Stimulated activated CD4-positive, alpha-beta T cell treated with anti-CD3 and anti-CD28 coated beads, Interleukin-2, amount 100 ng/mL, for 48 hours (primary cell): ENCODE measurements around the gene FBXO42.
A peak's percentile ranks its signal among the peaks of the same experiment; 100 is the strongest.
"Not testable (repeated sequence)": the region's sequence is repeated elsewhere in the genome, so short reads cannot be mapped to it uniquely, and the experiment has no call there.

ENCODE experiments used
- DNase-seq, 2 donors: peaks; one replicate each; pipeline ENCODE4 v3.0.0-alpha.2; 2020

Gene FBXO42

DNA sequence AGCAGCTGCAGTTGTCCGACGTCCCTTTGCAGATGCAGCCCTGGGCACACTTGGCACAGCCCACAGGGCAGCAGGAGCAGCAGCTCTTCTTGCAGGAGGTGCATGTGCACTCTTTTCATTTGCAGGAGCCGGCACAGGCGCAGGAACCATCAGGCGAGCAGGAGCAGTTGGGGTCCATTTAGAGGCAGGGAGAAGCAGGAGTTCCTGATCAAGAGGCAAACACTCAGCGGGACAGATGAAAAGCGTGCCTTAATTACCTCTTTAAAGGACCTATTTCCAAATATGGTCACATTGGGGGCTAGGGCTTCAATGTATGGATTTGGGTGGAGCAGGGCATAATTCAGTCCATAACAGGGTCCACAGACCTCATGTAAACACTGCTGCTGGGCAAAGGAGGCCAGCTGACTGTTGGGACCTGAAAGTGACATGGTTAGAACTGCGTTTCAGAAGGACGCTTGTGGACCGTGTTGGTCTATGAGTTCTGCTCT, 111.0 kb downstream of the FBXO42 start:
- no peak for DNase-seq

DNA sequence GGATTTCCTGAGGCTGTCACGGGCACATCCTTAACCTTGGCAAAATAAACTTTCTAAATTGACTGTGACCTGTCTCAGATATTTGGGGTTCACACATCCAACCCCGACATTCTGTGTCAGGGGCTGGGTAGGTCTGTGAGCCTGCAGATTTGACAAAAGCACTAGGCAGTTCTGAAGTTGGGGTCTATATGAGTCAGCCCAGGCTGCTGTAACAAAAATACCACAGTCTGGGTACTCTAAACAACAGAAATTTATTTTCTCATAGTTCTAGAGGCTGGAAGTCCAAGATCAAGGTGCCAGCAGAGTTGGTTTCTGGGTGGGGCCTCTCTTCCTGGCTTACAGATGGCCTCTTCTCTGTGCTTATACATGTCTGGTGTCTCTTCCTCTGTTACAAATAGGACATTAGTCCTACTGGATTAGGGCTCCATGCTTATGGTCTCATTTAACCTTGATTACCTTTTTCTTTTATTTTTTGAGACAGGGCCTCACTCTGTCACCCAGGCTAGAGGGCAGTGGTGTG, 112.2 kb downstream of the FBXO42 start:
- no peak for DNase-seq

DNA sequence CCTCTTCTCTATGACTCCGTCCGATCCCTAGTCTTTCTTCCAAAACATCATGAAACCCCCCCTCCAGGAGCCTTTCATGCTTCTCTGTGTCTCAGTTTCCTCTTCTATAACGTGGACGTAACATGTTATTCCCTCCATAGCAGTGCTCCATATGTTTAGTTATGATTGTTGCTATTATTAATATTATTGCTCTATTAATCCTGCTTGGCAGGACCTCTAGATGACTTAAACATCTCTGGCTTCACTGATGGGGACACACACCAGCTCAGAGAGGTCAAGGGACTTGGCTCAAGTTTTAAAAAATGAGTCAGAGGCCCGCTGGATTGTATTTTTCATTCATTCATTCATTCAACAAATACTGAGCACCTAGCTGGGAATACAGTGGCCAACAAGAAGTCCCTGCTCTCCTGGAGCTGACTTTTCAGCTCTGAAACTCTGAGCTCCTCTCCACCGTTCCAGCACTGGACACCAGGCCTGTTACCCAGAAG, 114.9 kb downstream of the FBXO42 start:
- no peak for DNase-seq

DNA sequence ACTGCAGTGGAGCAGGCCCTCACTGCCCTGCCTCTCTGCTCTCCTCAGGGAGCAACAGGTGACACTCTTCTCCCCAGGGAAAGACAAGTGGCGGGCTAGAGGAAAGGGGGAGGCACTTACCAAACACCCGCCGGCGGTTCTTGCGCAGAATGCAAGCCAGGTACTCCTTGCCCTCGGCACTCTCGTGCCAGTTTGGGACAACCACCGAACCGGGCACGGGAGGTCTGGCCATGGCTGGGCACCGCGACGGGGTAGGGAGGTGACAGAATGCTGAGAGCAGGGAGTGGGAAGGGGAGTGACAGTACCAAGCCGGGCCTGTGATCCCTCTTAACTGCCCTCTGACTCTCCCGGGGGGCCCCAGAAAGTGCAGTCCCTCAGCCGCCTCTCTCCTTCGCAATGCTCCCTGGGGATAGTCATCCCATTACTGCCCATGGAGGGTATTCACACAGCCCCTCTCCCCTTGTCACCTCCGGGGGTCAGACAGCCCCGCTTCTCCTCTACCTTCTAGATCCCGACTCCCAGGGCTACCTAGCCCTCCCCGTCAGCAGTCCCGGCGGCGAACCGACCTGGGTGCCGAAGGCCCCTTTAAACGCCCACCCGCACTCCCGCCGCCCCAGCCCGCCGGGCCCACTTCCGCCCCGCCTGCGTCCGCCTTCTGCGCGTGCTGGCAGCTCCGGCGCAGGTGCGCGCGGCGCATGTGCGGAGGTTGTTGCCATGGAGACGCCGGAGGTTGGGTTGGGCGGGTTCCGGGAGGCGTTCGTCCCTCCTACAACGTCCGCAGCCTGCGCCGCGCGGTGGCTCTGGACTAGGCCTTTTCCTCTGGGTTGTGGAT, 115.6 kb downstream of the FBXO42 start, which contains the start of gene CPLANE2:
CPLANE2 (minus strand) TSS at position 673 of the 832 bp plus-strand sequence; CDS start at position 232, 441 bp downstream.
- DNase-seq, result peak; percentile 92 to 96

DNA sequence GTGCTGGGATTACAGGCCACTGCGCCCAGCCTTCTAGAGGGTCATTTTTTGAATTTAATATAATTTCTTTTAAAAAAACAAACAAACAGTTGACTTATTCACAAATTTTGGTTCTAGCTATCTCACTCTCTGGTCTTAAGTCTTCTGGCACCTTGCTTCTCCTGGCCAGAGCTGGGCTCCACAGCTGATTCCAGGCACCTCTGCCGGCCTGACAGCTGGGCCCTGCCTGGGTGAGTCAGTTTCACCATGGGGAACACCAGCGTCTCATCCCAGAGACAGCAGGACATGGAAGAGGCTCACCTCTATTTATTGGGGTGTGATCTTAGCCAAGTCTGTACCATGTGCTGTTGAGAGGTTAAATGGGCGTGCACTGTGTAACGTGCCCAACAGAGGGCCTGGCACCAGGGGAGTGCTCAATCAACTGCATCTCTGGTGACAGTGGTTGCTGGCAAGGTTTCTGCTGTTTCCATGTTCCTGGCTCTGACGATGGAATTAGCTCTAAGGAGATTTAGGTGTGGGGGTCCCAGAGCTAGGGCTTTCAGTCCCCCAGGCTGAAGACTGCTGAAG, 116.3 kb downstream of the FBXO42 start:
- peak; percentile 19 to 39 for DNase-seq

DNA sequence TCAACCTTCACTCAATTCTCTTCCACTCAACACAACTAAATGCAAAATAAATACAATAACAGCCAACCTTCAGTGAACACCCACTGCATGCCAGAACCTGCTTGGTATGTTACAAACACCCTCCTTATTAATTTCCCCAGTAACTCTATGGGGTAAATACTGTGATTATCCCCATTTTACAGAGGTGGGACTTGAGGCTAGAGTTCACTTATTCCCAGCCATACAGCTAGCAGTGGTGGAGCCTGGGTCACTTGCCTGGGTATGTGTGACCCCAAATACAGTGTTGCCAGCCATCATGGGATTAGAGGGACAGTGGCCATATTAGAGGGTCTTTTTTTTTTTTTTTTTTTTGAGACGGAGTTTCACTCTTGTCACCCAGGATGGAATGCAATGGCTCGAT, 116.9 kb downstream of the FBXO42 start:
- DNase-seq, result no peak

DNA sequence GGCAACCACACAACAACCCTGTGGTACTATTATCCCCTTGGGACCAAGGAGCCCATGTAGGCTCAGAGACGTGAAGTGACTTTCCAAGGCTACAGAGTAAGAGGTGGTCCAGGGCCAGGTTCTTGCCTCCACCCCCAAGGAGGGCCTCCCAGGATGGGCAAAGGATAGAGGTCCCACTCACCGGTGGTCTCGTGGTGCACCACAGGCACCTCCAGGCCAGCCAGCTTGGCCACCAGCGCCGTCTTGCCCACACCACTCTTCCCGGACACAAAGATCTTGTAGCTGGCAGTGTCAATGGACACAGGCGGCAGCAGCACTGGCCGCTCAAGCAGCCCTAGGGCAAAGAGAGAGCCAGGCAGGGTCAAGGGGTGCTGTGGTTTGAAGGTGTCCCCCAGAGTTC, 118.8 kb downstream of the FBXO42 start:
- no peak for DNase-seq

DNA sequence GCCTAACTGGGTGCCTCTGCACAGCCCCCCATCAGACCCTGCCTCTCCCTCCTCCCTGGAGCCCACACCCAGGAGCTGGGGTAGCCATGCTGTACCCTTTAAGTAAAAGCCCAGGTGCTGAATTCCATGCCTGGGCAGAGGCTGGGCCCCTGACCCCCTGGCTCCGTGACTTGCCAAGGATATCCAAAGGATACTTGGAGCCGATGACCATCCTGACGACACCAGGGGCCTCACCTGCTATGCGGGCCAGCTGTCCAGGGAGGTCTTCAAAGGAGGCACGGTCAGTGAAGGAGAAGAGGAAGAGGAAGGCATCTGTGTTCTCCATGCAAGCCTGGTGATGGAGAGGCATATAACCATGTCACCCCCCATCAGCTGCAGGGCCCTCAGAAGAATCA, 120.0 kb downstream of the FBXO42 start:
- no peak for DNase-seq

DNA sequence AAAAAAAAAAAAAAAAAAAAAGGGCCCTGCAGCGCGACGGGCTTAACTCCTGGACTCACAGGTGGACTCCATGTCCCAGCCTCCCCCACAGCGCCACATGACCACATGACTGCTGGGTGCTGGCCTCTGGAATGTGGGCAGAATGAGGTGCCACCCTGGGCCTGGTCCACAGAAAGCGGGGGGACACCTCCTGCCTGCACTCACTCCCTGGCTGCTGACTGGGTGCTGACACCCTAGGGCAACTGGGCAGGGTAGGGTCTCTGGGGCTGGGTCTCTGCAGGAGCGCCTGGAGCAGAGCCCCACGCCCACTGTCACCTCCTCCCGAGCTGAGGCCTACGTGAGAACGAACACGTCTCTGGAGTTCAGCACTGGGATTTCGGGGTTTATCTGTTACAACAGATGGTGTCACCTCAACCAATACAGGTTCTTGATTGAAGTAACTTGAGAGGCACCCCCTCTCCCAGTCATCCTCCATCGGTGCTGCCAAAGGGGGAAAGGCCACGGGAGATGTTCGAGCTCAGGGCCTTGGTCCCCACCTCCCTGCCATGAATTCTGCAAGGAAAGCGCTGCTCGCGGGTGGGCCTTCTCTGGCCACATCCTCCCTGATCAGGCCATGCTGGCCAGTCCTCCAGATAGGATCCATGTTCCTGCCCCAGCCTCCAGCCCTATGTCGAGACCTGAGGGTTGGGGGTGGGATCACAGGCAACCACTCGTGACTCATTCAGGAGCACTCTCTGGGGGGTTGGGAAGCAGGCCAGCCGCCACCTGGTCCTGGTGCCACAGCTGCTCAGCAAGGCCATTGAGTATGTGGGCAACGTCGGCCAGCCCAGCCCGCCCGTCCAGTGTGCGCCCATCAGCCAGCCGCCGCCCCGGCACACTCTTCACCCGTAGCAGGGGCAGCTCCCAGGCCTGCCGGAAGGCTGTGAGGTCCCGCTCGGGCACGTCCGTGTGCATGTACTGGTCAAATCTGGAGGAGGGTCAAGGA, 120.7 kb downstream of the FBXO42 start:
- DNase-seq, result no peak

DNA sequence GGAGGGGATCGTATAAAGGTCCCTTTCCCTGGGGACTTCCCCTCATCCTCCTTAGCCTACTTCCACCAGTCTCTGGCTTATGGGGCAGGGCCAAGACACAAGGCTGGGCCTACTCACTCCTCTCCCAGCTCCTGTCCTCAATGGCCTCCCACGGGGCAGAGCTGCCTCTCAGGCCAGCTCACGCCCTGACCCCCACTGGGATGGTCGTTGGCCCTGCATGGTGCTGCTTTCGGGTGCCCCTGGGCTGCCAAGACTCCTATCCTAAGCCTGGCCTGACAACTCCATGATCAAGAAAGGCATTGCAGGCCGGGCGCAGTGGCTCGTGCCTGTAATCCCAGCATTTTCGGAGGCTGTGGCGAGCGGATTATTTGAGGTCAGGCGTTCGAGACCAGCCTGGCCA, 121.5 kb downstream of the FBXO42 start:
- DNase-seq, result no peak

DNA sequence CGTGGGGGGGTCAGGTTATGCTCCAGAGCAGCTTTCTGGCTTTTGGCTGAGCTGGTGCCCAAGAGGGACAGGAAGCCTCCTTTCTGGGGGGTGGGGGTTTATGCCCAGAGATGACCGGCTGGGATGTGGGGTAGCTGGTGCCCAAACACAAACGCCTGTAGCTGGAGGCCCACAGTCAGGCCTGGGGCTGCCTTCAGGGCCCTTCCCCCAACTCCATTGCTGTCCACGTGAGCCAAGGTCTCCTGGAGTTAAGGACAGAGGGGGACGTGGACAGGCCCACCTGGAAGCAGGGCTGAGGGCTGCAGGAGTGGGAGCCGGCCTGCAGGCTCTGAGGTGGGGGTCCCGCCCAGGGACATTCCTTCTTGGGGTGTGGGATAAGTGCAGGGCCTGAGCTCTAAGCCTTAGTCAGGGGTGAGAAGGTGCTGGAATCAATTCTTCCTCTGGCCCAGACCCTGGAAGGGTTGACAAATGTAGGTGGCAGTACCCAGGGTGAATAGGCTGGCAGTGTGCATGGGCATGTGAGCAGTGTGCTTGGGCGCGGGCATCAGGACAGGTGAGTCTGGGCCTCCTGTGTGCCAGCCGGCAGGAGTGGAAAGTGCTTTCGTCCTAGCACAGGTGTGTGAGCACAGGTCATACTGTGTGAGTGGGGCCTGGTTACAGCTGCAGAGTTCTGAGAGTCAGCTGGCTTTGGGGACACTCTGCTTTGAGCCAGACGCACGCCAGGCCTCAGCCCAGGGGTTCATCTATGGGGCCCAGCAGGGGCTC, 122.1 kb downstream of the FBXO42 start:
- no peak for DNase-seq

DNA sequence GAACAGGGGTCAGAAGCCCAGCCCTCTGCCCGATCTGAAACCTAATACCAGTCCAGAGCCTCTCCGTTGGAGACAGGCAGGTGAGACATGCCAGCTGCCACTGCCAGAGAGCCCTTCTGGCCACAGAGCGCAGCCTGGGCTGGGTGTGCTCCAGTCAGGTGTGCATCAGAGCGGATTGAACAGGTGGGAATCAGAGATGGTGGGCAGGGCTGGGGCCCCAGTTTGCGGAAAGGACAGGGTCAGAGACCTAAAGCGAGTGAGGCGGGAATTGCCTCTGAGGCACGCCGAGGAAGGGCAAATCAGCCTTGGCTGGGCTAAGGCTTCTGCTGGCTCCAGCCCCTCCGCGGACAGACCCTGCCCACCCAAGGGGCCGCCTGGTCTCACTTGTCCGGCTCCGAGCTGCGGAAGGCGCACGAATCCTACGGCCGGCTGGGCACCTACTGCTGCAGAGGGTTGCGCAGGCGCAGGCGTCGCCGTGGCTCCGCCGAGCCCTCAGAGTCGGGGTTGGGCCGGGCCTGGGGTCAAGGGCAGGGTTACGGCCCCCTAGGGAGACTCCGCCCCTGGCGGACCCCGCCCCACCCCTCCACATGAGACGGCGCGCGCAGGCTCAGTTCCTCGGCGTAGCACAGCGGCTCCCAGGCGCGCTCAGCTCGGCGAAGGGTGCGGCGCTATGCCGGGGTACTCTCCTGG, 125.6 kb downstream of the FBXO42 start:
- DNase-seq, result no peak

DNA sequence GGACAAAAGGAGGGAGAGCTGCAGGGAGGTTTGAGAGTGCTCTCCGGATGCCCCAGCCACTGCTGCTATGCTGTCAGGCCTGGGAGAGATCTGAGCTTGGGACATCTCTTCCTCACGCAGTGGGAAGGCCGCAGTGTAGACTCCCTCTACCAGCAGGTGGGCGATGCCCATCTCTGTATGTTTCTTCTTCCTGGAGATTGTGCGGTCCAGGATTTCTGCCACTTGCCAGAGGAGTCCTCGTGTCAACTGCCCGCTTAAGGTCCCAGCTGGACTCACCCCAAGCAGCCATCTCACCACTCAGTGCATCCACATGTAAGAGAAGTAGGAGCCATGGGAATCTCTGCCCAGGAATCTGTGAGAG, 126.2 kb downstream of the FBXO42 start:
- no peak for DNase-seq

DNA sequence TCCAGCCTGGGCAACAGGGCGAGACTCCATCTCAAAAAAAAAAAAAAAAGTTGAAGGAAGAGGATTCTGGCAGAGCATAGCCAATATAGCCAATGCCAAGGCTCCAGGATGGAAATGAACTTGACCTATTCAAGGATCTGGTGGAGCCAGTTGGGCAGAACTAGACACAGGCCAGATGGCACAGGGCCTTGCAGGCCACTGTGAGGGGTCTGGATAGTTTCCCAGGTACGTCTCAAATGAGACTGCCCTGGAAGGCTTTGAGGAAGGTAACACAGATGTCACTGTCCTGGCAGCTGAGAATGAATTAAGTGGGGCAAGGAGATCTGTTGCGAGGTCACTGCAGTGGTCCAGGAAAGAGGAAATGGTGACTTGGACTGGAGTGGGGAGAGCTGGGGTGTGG, 127.8 kb downstream of the FBXO42 start:
- no peak for DNase-seq

DNA sequence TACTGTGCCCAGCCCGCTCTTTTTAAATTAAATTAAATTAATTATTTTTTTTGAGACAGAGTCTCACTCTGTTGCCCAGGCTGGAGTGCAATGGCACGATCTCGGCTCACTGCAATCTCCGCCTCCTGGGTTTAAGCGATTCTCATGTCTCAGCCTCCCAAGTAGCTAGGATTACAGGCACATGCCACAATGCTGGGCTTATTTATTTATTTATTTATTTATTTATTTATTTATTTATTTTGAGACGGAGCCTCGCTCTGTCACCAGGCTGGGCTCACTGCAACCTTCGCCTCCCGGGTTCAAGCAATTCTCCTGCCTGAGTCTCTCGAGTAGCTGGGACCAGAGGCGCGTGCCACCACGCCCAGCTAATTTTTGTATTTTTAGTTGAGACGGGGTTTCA, 129.6 kb downstream of the FBXO42 start:
- not testable (repeated sequence) for DNase-seq

DNA sequence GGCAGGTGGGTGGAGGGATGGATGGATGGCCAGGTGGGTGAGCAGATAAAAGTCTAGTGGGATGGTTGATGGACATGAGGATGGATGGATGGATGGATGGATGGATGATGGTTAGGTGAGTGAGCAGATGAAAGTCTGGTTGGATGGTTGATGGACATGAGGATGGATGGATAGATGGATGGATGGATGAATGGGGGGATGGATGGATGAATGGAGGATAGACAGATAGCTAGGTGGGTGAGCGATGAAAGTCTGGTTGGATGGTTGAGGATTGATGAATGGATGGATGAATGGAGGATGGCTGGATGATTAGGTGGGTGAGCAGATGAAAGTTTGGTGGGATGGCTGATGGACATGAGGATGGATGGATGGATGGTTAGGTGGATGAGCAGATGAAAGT, 130.8 kb downstream of the FBXO42 start:
- no peak for DNase-seq

DNA sequence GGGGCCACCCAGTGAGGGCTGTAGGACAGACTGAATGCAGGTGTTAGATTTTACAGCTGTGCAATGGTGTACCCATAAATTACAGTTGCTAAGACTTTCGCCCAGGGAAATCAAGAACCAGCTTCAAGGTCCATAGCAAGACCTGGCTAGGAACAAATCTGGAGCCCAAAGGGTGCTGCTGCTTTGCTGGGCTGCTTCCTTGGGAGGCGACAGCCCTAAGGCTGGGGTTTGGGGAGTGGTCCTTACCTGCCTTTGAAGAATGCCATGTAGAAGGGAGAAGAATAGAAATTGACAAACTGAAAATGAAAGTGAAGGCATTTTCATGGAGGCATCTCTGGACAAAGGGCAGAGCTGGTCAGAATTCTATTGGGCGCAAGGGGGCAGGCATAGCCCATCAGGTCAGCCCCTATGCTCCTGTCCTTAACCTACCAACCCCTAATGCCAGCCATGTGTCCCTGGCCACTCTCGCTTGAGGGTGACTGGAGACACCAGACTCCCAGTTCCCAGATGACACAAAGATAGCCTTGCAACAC, 132.2 kb downstream of the FBXO42 start:
- no peak for DNase-seq

DNA sequence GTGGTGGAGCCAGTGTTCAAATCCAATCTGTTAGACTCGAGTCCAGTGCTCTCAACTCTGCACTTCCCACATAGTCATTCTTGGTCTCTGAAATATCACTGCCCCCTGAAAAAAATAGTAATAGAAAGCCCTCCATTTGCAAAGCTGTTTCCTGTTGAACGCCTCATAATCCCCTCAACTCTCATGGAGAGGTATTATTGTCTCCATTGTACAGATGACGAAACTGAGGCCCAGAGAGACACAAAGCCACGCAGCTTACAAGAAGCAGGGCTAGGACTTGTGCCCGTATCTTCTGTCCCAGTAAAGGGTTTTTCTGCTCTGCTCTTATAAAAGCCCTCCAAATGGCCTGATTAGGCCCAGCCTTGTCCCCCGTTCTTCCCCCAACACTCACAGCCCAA, 133.6 kb downstream of the FBXO42 start:
- DNase-seq, result no peak

DNA sequence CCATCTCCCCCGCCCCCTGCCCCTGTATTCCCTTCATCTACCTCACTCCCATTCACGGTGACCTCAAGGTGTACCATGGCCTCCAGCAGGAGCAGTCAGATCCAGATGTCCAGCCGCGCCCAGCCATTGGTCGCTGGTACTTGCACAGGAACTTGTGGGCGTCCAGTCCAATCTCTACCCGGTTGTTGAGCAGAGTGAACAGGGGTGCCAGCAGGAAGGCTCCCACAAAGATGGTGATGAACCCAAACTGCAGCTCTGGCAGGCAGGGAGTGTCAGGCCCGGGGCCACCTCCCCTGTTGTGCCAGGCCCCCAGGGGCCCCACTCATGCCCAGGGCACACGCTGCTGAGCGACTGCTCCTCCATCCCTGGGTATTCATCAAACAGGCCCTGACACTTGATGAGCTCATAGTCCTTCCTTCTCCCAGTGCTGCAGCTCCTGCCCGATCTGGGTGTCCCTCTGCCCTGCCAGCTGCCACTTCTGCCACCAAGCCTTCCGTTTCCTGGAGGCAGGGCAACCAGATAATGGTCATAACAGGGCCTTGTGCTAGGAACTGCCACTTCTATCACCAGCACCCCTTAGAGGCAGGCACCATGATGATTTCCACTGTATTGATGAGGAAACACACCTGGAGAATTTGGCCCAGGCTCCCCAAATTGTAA, 134.1 kb downstream of the FBXO42 start:
- no peak for DNase-seq

DNA sequence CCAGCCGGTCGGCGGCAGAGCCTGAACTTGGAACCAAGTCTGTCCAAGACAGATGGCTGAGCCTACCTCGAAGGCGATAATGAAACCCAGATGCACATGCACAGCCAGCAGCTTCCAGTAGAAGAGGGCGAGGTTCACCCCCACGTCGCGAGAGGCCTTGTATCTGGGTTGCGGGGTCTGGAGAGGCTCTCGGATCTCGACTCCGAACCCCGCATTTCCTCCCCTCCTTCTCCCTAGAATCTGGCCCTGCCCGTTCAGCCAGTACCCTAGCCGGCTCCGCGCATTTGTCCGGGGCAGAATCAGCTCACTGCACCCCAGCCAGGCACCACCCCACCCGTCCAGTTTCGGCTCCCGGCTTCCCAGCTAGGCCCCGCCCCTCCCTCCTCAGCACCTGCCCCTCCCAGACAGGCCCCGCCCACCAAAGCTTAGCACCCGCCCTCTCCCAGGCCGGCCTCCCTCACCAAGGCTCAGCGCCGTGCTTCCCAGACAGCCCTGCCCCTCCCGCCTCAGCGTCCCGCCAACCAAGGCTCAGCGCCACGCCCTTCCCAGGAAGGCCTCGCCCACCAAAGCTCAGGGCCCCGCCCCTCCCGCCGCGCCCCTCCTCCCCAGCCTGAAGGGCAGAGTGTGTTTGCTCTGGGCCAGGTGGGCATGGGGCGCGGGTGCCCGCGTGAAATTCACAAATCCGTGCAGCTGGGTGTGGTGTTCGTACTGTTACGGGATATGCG, 135.1 kb downstream of the FBXO42 start:
- DNase-seq, result peak; percentile 93 to 95
